Neuronal stem cell (in vitro differentiated cells): Measurements from ENCODE around the gene PRXL2C.

ENCODE experiments used
- DNase-seq: peaks from one replicate; pipeline ENCODE4 v3.0.0-alpha.2; 2013; ENCODE audit warnings: low spot score
- H2AFZ ChIP-seq: one replicate; pipeline ENCODE4 v1.6.1; 2013; ENCODE audit warnings: mild to moderate bottlenecking, low read length, inconsistent platforms
- H2AK5ac ChIP-seq: 2 replicates; pipeline ENCODE4 v1.6.1; 2013; ENCODE audit warnings: low read depth, mild to moderate bottlenecking, inconsistent platforms, low read length, moderate library complexity, mixed read lengths
- H2BK120ac ChIP-seq: 2 replicates; pipeline ENCODE4 v1.6.1; 2013; ENCODE audit warnings: low read depth, mild to moderate bottlenecking, inconsistent platforms, low read length, moderate library complexity, mixed read lengths
- H2BK12ac ChIP-seq: one replicate; pipeline ENCODE4 v1.6.1; 2013; ENCODE audit warnings: low read length, inconsistent platforms
- H2BK15ac ChIP-seq: 2 replicates; pipeline ENCODE4 v1.6.1; 2013; ENCODE audit warnings: mild to moderate bottlenecking, low read length, inconsistent platforms, mixed read lengths
- H2BK5ac ChIP-seq: one replicate; pipeline ENCODE4 v1.6.1; 2013; ENCODE audit warnings: inconsistent platforms, mild to moderate bottlenecking, low read length, moderate library complexity
- H3K14ac ChIP-seq: one replicate; pipeline ENCODE4 v1.6.1; 2013; ENCODE audit warnings: low read length, inconsistent platforms
- H3K18ac ChIP-seq: 2 replicates; pipeline ENCODE4 v1.6.1; 2013; ENCODE audit warnings: low read length, inconsistent platforms
- H3K23ac ChIP-seq: 2 replicates; pipeline ENCODE4 v1.6.1; 2013; ENCODE audit warnings: low read depth, mild to moderate bottlenecking, mixed read lengths, low read length, inconsistent platforms; ENCODE audit not compliant: poor library complexity
- H3K27ac ChIP-seq: replicated peaks from 3 replicates; pipeline ENCODE4 v1.5.1; 2013; ENCODE audit warnings: low read length, inconsistent platforms
- H3K27me3 ChIP-seq, 3 experiments: 2 replicates each; pipeline ENCODE4 v1.6.1; 2013; ENCODE audit warnings: low read length in 3 of 3, mild to moderate bottlenecking in 2 of 3, inconsistent platforms in 1 of 3, low read depth in 1 of 3, mixed read lengths in 1 of 3, moderate library complexity in 1 of 3; ENCODE audit not compliant: control insufficient read depth in 3 of 3, insufficient read depth in 3 of 3
- H3K36me3 ChIP-seq, 2 donors: replicated peaks in 1 of 2; 2 replicates each; pipeline ENCODE4 v1.6.1; 2013; ENCODE audit warnings: low read length in 2 of 2; ENCODE audit not compliant: control insufficient read depth in 2 of 2, insufficient read depth in 2 of 2
- H3K4ac ChIP-seq: 2 replicates; pipeline ENCODE4 v1.6.1; 2013; ENCODE audit warnings: inconsistent platforms, mild to moderate bottlenecking, low read length, moderate library complexity
- H3K4me1 ChIP-seq, 2 donors: 1 replicate in 1 of 2; 2 replicates in 1 of 2; pipeline ENCODE4 v1.6.1; 2013; ENCODE audit warnings: low read length in 2 of 2, low read depth in 1 of 2; ENCODE audit not compliant: control insufficient read depth in 2 of 2, insufficient read depth in 1 of 2
- H3K4me2 ChIP-seq: one replicate; pipeline ENCODE4 v1.6.1; 2013; ENCODE audit warnings: mild to moderate bottlenecking, low read length, inconsistent platforms; ENCODE audit not compliant: insufficient read depth, poor library complexity, severe bottlenecking
- H3K4me3 ChIP-seq, 2 donors: 2 replicates each; pipeline ENCODE4 v1.5.1; 2013; ENCODE audit warnings: low read length in 2 of 2, mild to moderate bottlenecking in 2 of 2, inconsistent platforms in 1 of 2, moderate library complexity in 1 of 2
- H3K79me1 ChIP-seq: one replicate; pipeline ENCODE4 v1.6.1; 2013; ENCODE audit warnings: low read depth, mild to moderate bottlenecking, inconsistent platforms, low read length, moderate library complexity
- H3K9ac ChIP-seq: one replicate; pipeline ENCODE4 v1.6.1; 2013; ENCODE audit warnings: mild to moderate bottlenecking, low read depth, low read length, inconsistent platforms; ENCODE audit not compliant: poor library complexity
- H3K9me3 ChIP-seq, 2 donors: replicated peaks in 1 of 2; 2 replicates each; pipeline versions ENCODE3 to v1.6.1; 2013; ENCODE audit warnings: low read length in 2 of 2, mild to moderate bottlenecking in 2 of 2, inconsistent platforms in 1 of 2, low read depth in 1 of 2, mixed read lengths in 1 of 2, moderate library complexity in 1 of 2; ENCODE audit not compliant: control insufficient read depth in 2 of 2, insufficient read depth in 1 of 2
- H4K8ac ChIP-seq: one replicate; pipeline ENCODE4 v1.6.1; 2013; ENCODE audit warnings: low read depth, mild to moderate bottlenecking, inconsistent platforms, low read length, moderate library complexity
- H4K91ac ChIP-seq: one replicate; pipeline ENCODE4 v1.6.1; 2013; ENCODE audit warnings: low read length, low read depth, mild to moderate bottlenecking, inconsistent platforms; ENCODE audit not compliant: poor library complexity
- WGBS, 2 donors: extraction: QIAGEN DNeasy Blood & Tissue Kit; methylation state at CpG; one replicate each; pipeline ENCODE4 v1.1.7; 2013; ENCODE audit warnings: missing lambda C conversion rate in 2 of 2, mixed read lengths in 1 of 2; ENCODE audit not compliant: insufficient read length in 2 of 2, insufficient replicate concordance in 1 of 2; ENCODE audit errors: extremely low coverage in 2 of 2; 5-methylcytosine and 5-hydroxymethylcytosine counted together

The PRXL2C gene

GRCh38 chr9:96604004-96604319 is 51.2 kb downstream of the PRXL2C start:
- no CpG with 5 or more reads among the region's 3 CpGs for WGBS, 2 donors
- Histone ChIP-seq H2BK120ac (no peak overlapping the region), H3K4me3 (no peak overlapping the region)

GRCh38 chr9:96603305-96604003 is 51.7 kb downstream of the PRXL2C start:
- no peak overlapping the region for H2BK5ac ChIP-seq
- peaks cover 3 to 4% of the 10 kb centered on the region in 2 donors for H3K4me1 ChIP-seq
- no peak for DNase-seq
- no peak overlapping the region for H3K4ac ChIP-seq
- H3K14ac ChIP-seq = no peak overlapping the region
- H3K4me2 ChIP-seq = no peak overlapping the region
- H3K79me1 ChIP-seq = peaks cover 4% of the 10 kb centered on the region
- H3K27ac ChIP-seq = no peak overlapping the region
- no peak overlapping the region for H3K18ac ChIP-seq
- H2BK15ac ChIP-seq = no peak overlapping the region
- no peaks in the 10 kb centered on the region for H3K36me3 ChIP-seq
- no CpG with 5 or more reads among the region's 8 CpGs for WGBS, 2 donors
- no peak overlapping the region for H3K23ac ChIP-seq
- no peaks in the 10 kb centered on the region for H3K27me3 ChIP-seq
- no peak overlapping the region for H2BK12ac ChIP-seq
- H2AK5ac ChIP-seq = no peak overlapping the region
- H3K9me3 ChIP-seq = peaks cover 0 to 6% of the 10 kb centered on the region in 2 donors
- H2AFZ ChIP-seq = no peak overlapping the region
- H3K4me3 ChIP-seq = no peak overlapping the region
- H3K9ac ChIP-seq = no peak overlapping the region
- H4K91ac ChIP-seq = no peak overlapping the region
- no peak overlapping the region for H4K8ac ChIP-seq
- H2BK120ac ChIP-seq = no peak overlapping the region

More at GRCh38 chr9:96604004-96604319, 51.2 kb downstream of the PRXL2C start:
- no peak overlapping the region for H2BK12ac ChIP-seq
- H4K8ac ChIP-seq = no peak overlapping the region
- no peaks in the 10 kb centered on the region for H3K27me3 ChIP-seq
- H3K23ac ChIP-seq = no peak overlapping the region
- no peak overlapping the region for H2AK5ac ChIP-seq
- no peak overlapping the region for H2AFZ ChIP-seq
- no peak overlapping the region for H3K18ac ChIP-seq
- H3K27ac ChIP-seq = no peak overlapping the region
- peaks cover 3 to 4% of the 10 kb centered on the region in 2 donors for H3K4me1 ChIP-seq
- no peak for DNase-seq
- H3K9ac ChIP-seq = no peak overlapping the region
- H3K4me2 ChIP-seq = no peak overlapping the region
- no peaks in the 10 kb centered on the region for H3K36me3 ChIP-seq
- no peak overlapping the region for H4K91ac ChIP-seq
- no peak overlapping the region for H3K4ac ChIP-seq
- H3K14ac ChIP-seq = no peak overlapping the region
- H3K9me3 ChIP-seq = peaks cover 0 to 6% of the 10 kb centered on the region in 2 donors
- no peak overlapping the region for H2BK15ac ChIP-seq
- peaks cover 4% of the 10 kb centered on the region for H3K79me1 ChIP-seq
- H2BK5ac ChIP-seq = no peak overlapping the region

- Histone ChIP-seq H3K4me2 (no peak overlapping the region), H2BK15ac (no peak overlapping the region), H3K9ac (no peak overlapping the region), H2AFZ (no peak overlapping the region), H3K4ac (no peak overlapping the region), H3K4me1 (peaks cover 3 to 4% of the 10 kb centered on the region in 2 donors), H3K4me3 (no peak overlapping the region), H4K91ac (no peak overlapping the region), H3K9me3 (peaks cover 0 to 6% of the 10 kb centered on the region in 2 donors), H2BK5ac (no peak overlapping the region), H3K23ac (no peak overlapping the region), H2AK5ac (no peak overlapping the region), H2BK12ac (no peak overlapping the region), H3K27me3 (no peaks in the 10 kb centered on the region), H3K36me3 (no peaks in the 10 kb centered on the region), H3K79me1 (peaks cover 2% of the 10 kb centered on the region), H3K27ac (no peak overlapping the region), H3K14ac (no peak overlapping the region), H3K18ac (no peak overlapping the region), H4K8ac (no peak overlapping the region), H2BK120ac (no peak overlapping the region)
- no peak for DNase-seq
- no CpG with 5 or more reads among the region's 5 CpGs for WGBS, 2 donors
Observed at GRCh38 chr9:96599298-96599697, 55.8 kb downstream of the PRXL2C start.

GRCh38 chr9:96596601-96597111 is 58.5 kb downstream of the PRXL2C start:
- Histone ChIP-seq H3K27me3 (no peaks in the 10 kb centered on the region), H3K4me1 (no peaks in the 10 kb centered on the region), H3K4me3 (no peak overlapping the region), H2BK5ac (no peak overlapping the region), H3K18ac (no peak overlapping the region), H3K4me2 (no peak overlapping the region), H3K14ac (no peak overlapping the region), H3K36me3 (no peaks in the 10 kb centered on the region), H2BK12ac (no peak overlapping the region), H4K8ac (no peak overlapping the region), H2AFZ (no peak overlapping the region), H3K79me1 (peaks cover 3% of the 10 kb centered on the region), H3K9ac (no peak overlapping the region), H2BK120ac (no peak overlapping the region), H2BK15ac (no peak overlapping the region), H4K91ac (no peak overlapping the region), H3K9me3 (no peaks in the 10 kb centered on the region), H2AK5ac (no peak overlapping the region), H3K27ac (no peak overlapping the region), H3K23ac (no peak overlapping the region), H3K4ac (no peak overlapping the region)
- no peak for DNase-seq
- WGBS, 2 donors = no CpG with 5 or more reads among the region's 5 CpGs
